GM13977 (cell line): ENCODE measurements around the gene PHKA1.
"Not testable (repeated sequence)": the region's sequence is repeated elsewhere in the genome, so short reads cannot be mapped to it uniquely, and the experiment has no call there.

Experiments used
- DNase-seq: peaks from one replicate; pipeline ENCODE4 v3.0.0; 2012; ENCODE audit warnings: low spot score
- in situ Hi-C: fragments of 300-500 bp; cut with MboI; formaldehyde crosslinking; loops from one replicate; pipeline ENCODE4 v1.12.0; 2022; ENCODE audit warnings: low sequenced_read_pairs, low pct_unique_long_range_greater_than_20kb, mixed read lengths, inconsistent platforms; ENCODE audit not compliant: unreplicated experiment
- TF ChIP-seq, protein P1 (sequence below): IDR thresholded peaks from 2 replicates; pipeline ENCODE4 v1.5.1; 2012; ENCODE audit warnings: mild to moderate bottlenecking, control low read depth; ENCODE audit not compliant: insufficient read depth; ENCODE audit errors: extremely low read depth, missing control alignments

PHKA1 gene

DNA sequence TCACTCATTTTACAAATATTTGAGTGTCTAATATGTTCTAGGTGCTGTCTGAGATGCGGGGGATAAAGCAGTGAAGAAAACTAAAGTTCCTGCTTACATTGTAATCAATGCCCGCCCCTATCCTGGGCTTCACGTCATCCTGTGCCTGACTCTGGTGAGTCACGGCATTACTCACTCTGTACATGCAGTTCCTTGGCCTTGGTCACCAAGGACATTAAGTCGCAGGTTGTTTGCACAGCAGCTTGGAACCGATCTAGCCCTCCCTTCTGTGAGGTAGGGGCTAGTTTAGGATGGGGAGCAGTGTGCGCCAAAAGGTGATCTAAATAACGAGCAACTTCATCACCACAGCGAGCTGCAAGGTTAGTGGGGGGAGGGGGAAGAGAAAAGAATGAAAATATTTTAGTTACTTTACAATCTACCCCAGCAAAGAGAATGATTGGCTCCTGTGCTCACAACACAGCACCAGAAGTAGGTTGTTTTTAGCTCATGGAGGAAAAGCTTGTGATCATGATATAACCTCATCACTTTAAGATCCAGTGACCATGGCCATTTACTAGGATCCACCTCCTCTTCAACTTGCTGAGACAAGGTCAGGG lies 93.5 kb downstream of the PHKA1 start:
- TF ChIP-seq, protein P1, sequence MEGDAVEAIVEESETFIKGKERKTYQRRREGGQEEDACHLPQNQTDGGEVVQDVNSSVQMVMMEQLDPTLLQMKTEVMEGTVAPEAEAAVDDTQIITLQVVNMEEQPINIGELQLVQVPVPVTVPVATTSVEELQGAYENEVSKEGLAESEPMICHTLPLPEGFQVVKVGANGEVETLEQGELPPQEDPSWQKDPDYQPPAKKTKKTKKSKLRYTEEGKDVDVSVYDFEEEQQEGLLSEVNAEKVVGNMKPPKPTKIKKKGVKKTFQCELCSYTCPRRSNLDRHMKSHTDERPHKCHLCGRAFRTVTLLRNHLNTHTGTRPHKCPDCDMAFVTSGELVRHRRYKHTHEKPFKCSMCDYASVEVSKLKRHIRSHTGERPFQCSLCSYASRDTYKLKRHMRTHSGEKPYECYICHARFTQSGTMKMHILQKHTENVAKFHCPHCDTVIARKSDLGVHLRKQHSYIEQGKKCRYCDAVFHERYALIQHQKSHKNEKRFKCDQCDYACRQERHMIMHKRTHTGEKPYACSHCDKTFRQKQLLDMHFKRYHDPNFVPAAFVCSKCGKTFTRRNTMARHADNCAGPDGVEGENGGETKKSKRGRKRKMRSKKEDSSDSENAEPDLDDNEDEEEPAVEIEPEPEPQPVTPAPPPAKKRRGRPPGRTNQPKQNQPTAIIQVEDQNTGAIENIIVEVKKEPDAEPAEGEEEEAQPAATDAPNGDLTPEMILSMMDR: no peak
- in situ Hi-C loops: no loop called here

DNA sequence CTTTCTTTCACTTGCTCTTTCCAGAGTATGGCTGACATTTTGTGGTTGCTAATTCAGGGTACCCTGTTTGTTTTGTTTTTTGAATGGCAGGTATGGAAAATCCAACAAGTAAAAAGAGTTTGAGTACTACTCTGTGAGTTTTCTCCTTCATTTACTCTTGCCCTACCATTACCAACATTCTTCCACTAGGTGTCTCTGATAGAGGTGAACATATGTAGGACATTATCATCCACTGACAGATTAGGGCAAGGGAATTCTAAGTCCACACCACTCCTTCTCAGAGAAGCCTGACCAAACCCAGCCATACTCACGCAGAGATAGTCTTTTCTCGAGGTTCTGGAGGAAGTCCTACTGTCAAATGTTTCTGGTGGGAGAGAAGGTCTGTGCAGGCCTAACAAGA lies 104.8 kb downstream of the PHKA1 start:
- no peak for DNase-seq
- in situ Hi-C loops: no loop called here
- TF ChIP-seq, protein P1: peak; percentile 10

More for the DNA sequence above, 93.5 kb downstream of the PHKA1 start:
- no peak for DNase-seq

DNA sequence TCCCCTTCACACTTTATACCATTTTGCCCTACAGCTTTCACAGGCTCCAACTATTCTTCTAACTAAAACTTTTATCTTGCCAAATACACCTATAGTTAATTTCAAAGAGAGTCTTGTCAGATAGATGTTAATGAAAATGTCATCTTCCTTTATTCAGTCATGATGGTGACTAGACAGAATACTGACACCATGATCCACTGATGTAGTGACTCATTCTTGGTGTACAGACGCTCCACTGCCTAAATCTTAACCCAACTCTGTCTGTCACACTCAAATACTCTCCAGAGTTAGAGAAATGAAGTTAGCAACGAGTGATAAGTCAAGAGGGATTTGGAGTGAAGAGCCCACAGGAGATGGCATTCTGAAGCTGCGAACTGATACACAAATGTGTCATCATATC lies 109.4 kb downstream of the PHKA1 start:
- no peak for DNase-seq
- TF ChIP-seq, protein P1: no peak
- in situ Hi-C loops: no loop called here

DNA sequence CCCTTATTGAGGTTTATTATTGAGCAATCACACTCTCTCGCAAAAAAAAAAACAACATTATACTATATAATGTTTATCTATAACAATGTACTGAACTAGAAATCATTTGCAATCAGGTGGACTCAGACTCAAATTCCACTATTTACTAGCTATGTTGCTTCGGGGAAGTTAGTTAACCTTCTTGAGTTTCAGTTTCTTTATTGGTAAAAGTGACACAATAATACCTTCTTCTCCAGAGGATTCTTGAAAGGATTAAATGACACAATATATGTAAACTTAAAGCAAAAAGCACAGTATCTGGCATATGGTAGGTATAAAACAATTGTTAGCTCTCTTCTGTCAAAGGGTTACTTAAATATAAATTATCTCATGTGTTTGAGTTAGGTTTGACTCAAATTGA lies 110.0 kb downstream of the PHKA1 start:
- in situ Hi-C loops: no loop called here
- TF ChIP-seq, protein P1: no peak
- DNase-seq: no peak

DNA sequence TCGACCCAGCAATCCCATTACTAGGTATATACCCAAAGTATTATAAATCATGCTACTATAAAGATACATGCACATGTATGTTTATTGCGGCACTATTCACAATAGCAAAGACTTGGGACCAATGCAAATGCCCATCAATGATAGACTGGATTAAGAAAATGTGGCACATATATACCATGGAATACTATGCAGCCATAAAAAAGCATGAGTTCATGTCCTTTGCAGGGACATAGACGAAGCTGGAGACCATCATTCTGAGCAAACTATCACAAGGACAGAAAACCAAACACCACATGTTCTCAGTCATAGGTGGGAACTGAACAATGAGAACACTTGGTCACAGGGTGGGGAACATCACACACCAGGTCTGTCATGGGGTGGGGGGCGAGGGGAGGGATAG lies 123.1 kb downstream of the PHKA1 start:
- DNase-seq, in situ Hi-C loops: not testable (repeated sequence)

DNA sequence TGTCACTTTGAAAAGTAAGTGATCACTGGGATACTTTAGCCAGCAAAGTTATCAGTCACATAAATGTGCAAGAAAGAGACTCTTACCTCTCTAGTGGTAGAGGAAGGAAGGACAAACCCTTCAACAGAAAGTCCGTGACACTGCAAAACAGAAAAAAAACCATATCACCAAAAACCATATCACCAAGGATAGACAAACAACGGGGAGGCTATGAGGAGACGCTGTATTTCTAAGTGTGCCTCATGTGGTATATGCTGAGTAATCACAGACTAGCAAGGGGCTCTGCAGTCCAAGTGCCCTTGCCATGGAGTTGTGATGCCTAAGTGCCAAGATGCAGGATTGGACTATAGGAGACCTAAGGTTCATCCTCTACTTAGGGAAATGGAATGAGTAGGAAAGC lies 129.9 kb downstream of the PHKA1 start:
- TF ChIP-seq, protein P1: no peak
- in situ Hi-C loops: no loop called here
- no peak for DNase-seq

DNA sequence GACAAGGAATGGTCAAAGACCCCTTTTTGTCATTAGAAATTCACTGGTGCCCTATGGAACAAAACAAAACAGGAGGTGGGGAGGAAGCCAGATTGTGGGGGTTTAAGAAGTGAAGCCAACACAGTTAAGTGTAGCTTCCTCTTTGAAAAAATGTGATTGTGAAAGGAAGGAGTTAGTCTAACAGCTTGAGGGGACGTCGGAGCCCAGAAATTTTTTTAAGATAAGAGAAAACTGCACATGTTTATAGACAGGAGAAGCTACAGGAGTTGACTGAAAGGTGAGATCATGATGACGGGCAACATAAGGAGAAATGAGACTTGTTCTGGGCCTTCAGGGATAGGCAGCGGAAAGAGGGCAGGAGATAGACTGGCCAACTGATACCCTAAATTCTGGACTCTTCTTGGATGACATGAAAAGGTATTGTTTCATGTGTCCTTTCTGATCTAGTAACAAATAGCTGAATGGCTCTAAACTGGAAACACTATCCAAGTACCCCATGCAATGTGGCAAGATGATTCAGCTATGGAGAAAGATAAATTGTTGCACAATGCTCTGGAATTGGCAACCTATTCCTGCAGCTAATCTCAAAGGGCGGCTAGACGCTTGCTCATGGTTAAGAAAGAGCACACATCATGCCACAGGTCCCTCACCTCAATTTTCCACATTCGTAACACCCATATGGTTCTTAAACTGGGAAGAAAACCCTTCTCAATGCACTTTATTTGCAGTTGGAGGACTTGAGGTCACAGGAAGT lies 137.8 kb downstream of the PHKA1 start:
- no peak for DNase-seq
- TF ChIP-seq, protein P1: no peak
- in situ Hi-C loops: no loop called here
